ENCODE results near the gene ABHD14A. TPM values are rescaled to one million over a fixed set of nuclear protein-coding genes. Genes with fewer than 3 reads are reported as not detected.

Gene ABHD14A
- polyA plus RNA-seq, 1 donor (not counting 4 experiments of a cell fraction or from before 2014, with no cell fraction given), result 6.9 TPM

- Histone ChIP-seq H3K4me1 (ENCODE audit: control insufficient read depth, extremely low read depth, insufficient read depth, low read length) (no peaks in the 10 kb centered on the region), H3K36me3 (ENCODE audit: control insufficient read depth in 2 of 2, extremely low read depth in 1 of 2, insufficient read depth in 2 of 2, low read length in 2 of 2) (peaks cover 14 to 19% of the 10 kb centered on the region in 2 experiments), H3K4me3 (ENCODE audit: control insufficient read depth in 2 of 3, extremely low read depth in 1 of 3, insufficient read depth in 2 of 3, low read depth in 1 of 3, low read length in 3 of 3) (no peak overlapping the region), H3K4me2 (ENCODE audit: control insufficient read depth, extremely low read depth, insufficient read depth, low read depth, low read length) (no peak overlapping the region), H3K27ac (ENCODE audit: control insufficient read depth, insufficient read depth, low read length) (no peak overlapping the region), H3K9ac (ENCODE audit: control insufficient read depth, extremely low read depth, insufficient read depth, low read length) (no peak overlapping the region), H4K20me1 (ENCODE audit: control insufficient read depth, extremely low read depth, insufficient read depth, low read length) (peaks cover 4% of the 10 kb centered on the region), H3K9me1 (ENCODE audit: control insufficient read depth, extremely low read depth, insufficient read depth, low read length) (no peaks in the 10 kb centered on the region), H3K79me2 (ENCODE audit: control insufficient read depth, insufficient read depth, low read length) (no peaks in the 10 kb centered on the region), H2AFZ (ENCODE audit: control insufficient read depth, low read length) (no peak overlapping the region), H3K9me3 (ENCODE audit: control insufficient read depth, low read depth, low read length) (no peaks in the 10 kb centered on the region), H3K27me3 (ENCODE audit: control insufficient read depth, extremely low read depth, insufficient read depth, low read length) (no peaks in the 10 kb centered on the region)
- dilution Hi-C loops (cut with MboI; ENCODE audit: extremely low pct_ligation_motif_present, low sequenced_read_pairs), result no loop called here
- FAIRE-seq (no peak), DNase-seq (ENCODE audit: low read depth, low spot score) (no peak)
- no peak for TF ChIP-seq CTCF (optimal IDR thresholded peaks at IDR 0.05 in 1 of 3, IDR thresholded peaks at IDR 0.05 in 1 of 3, conservative IDR thresholded peaks at IDR 0.05 in 1 of 3; ENCODE audit: extremely low read depth in 1 of 3, insufficient read depth in 2 of 3, low read length in 3 of 3)
- TF ChIP-seq EZH2 (IDR thresholded peaks at IDR 0.05; ENCODE audit: low read length), result no peak
Measured at GRCh38 chr3:51930439-51930838, 44.4 kb upstream of the ABHD14A start.

GRCh38 chr3:51931756-51932155 lies 43.1 kb upstream of the ABHD14A start:
- Histone ChIP-seq H2AFZ (ENCODE audit: control insufficient read depth, low read length) (no peak overlapping the region), H3K4me2 (ENCODE audit: control insufficient read depth, extremely low read depth, insufficient read depth, low read depth, low read length) (no peak overlapping the region), H4K20me1 (ENCODE audit: control insufficient read depth, extremely low read depth, insufficient read depth, low read length) (peaks cover 4% of the 10 kb centered on the region), H3K36me3 (ENCODE audit: control insufficient read depth in 2 of 2, extremely low read depth in 1 of 2, insufficient read depth in 2 of 2, low read length in 2 of 2) (peaks cover 16 to 32% of the 10 kb centered on the region in 2 experiments), H3K9me3 (ENCODE audit: control insufficient read depth, low read depth, low read length) (no peaks in the 10 kb centered on the region), H3K79me2 (ENCODE audit: control insufficient read depth, insufficient read depth, low read length) (no peaks in the 10 kb centered on the region), H3K9me1 (ENCODE audit: control insufficient read depth, extremely low read depth, insufficient read depth, low read length) (no peaks in the 10 kb centered on the region), H3K4me3 (ENCODE audit: control insufficient read depth in 2 of 3, extremely low read depth in 1 of 3, insufficient read depth in 2 of 3, low read depth in 1 of 3, low read length in 3 of 3) (no peak overlapping the region), H3K9ac (ENCODE audit: control insufficient read depth, extremely low read depth, insufficient read depth, low read length) (no peak overlapping the region), H3K27me3 (ENCODE audit: control insufficient read depth, extremely low read depth, insufficient read depth, low read length) (no peaks in the 10 kb centered on the region), H3K27ac (ENCODE audit: control insufficient read depth, insufficient read depth, low read length) (no peak overlapping the region), H3K4me1 (ENCODE audit: control insufficient read depth, extremely low read depth, insufficient read depth, low read length) (no peaks in the 10 kb centered on the region)
- dilution Hi-C loops (cut with MboI; ENCODE audit: extremely low pct_ligation_motif_present, low sequenced_read_pairs), result no loop called here
- TF ChIP-seq CTCF (optimal IDR thresholded peaks at IDR 0.05 in 1 of 3, IDR thresholded peaks at IDR 0.05 in 1 of 3, conservative IDR thresholded peaks at IDR 0.05 in 1 of 3; ENCODE audit: extremely low read depth in 1 of 3, insufficient read depth in 2 of 3, low read length in 3 of 3) (no peak), EZH2 (IDR thresholded peaks at IDR 0.05; ENCODE audit: low read length) (no peak)
- FAIRE-seq, result no peak
- DNase-seq (ENCODE audit: low read depth, low spot score), result no peak

All from keratinocyte (primary cell).